Kidney capillary endothelial cell (primary cell): ENCODE data around the gene LIN7C.
A peak's percentile ranks its signal among the peaks of the same experiment; 100 is the strongest.

Source experiments
- DNase-seq: peaks from one replicate; pipeline ENCODE4 v3.0.0-alpha.2; 2018; ENCODE audit warnings: low spot score

The LIN7C gene

DNA sequence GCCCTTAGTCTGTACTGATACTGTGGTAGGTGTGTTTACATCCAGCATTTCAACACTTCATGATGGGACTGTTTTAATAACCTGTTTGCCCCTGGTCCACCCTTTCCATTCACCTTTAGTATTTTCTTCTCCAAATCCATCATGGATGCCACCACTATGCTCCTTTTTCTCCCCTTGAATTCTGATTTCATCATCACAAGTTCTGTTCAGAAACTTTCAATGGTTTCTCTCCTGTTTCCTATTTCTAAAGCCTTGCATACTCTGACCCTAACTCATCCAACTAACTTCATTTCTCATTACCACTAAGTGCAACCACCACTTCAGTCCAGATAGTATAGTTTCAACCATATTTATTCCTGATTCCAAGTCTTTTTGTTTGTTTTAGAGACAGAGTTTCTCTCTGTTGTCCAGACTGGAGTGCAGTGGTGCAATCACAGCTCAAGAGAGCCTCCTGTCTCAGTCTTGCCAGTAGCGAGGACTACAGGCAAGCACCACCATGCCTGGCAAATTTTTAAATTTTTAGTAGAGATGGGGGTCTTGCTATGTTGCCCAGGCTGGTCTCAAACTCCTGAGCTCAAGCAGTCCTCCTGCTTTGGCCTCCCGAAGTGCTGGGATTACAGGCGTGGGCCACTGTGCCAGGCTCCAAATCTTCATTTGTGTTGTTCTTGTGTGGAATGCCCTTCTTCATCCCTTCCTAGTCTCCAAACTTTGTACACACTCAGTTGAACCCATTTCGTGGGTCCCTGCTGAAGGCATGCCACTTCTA, 1.2 kb upstream of the LIN7C start:
- DNase-seq = no peak

DNA sequence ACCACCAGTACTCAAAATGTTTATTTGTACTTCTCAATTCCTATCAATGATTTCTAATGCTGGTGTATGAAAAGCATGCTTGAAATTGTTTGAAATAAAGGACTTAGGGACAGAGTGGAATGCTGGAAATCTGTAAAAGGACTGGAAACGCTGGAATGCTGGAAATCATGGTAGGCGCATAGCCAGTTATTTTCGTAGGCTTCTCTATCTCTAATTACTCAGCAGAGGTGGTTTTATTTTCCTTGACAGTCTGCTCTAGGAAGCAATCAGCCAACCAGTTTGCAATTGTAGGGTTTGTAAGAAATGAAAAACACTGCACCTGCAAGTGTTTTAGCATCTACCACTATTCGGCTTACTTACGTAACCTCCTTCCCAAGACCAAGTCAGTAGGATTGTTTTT, 788 bp downstream of the LIN7C start:
- peak; percentile 17 for DNase-seq

DNA sequence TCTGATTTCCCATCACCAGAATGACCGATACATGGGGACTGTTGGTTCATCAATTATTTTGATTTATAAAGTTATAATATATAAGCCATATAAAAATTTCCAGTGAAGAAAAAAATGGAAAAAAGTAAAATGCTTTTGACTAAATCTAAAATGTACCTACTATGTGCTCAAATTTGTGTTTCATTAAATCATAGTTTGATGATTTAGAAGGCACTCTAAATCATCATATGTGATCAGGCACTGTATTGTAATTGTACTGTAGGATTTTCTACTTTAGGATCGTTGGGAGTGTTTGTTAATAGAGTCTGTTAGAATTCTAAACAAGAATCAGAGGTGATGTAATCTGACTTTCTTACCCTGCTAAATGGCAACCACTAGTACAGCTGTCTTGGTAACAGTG, 2.4 kb downstream of the LIN7C start:
- DNase-seq = no peak

DNA sequence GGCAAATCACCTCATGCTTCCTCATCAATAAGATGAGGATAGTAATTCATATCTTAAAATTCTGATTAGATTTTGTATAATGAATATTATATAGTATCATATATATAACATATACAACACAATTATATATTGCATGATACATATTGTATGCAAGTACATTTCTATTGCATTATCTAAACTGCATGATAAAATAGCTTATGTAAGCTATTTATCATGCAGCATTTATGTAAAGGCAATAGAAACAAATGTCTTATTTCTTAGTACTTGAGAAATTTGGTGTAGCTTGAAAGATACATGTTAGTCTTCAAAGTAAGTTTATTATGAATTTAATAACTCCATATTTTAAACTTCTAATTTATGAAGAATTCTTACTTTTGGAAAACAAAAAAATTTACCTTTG, 5.5 kb downstream of the LIN7C start:
- no peak for DNase-seq

DNA sequence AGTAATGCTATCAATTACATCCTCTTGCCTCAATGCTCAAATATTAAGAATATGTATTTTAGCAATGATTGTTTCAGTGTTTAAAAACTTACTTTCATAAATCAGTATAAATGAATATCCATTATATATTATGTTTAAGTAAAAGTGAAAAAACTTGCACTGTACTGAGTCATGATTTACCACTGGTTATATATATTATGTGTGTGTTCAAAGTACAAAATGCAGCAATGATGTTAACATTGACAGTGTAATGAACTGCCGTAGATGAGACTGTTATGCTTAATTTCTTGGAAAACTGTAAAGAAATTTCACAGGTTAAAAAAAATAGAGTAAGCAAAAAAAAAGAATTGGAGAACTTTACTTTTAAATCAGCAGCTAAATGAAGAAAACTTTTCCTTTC, 8.7 kb downstream of the LIN7C start:
- no peak for DNase-seq

DNA sequence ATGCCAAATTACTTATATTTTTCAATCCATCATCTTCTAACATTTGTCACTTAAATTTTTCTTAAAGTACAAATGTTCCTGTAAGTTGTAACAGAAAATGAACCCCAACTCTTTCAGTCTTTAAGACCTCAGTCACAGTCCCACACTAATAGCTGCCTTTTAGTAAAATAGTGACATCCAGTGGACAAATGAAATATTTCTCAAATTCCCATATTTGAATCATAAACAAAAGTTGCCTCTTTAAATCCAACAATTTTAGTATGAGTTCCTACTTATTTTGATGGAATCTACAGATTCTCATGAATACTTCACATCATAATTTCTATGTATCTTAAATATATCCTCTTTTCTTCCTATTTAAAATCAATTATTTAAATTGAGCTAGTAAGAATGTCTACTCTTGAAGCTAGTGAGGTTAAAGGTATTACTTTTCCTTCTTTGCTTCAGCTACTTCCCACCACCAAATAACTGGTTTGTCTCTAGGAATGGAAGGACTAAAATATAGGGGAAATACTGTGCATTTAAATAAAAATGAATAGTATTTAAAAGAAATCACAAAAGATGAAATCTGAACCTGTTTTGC, 9.2 kb downstream of the LIN7C start:
- peak; percentile 44 for DNase-seq

DNA sequence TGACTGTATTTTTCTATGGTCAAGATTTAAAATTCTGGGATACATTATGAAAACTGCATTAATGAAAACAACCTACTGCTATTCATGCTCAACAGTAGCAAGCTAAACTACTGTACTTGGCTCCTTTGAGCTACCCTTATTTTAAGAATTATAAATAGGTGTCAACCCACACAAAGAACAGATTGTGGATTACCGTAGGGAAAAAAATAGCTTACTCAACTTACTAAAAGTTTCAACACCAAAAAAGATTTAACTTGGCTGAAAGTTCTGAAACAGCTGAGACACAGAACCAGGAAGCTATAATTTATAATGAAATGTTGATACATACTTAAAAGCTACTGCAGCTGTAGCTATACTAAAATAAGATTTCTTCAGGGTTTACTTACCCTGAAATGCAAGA, 10.1 kb downstream of the LIN7C start:
- DNase-seq = no peak

DNA sequence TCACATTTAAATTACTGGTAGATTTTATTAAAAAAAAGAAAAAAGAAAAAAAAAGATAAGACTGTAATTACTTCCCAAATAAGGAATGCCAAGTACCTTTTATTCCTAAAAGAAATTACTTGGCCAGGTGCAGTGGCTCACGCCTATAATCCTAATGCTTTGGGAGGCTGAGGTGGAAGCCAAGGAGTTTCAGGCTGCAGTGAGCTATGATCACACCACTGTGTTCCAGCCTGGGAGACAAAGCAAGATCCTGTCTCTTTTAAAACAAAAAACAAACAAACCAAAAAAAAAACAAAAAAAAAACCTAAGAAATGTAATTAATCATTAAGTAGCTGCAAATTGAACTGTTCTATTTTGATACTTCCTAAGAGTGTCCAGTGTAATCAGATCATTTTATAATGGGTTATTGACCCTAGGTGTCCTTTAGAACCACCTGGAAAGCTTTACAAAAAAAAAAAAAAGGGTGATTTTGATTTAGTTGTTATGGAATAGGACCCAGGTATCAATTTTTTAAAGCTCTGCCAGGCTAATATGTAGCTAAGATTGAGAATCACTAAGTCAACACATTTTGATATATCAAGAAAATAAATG, 10.8 kb downstream of the LIN7C start:
- DNase-seq = no peak

DNA sequence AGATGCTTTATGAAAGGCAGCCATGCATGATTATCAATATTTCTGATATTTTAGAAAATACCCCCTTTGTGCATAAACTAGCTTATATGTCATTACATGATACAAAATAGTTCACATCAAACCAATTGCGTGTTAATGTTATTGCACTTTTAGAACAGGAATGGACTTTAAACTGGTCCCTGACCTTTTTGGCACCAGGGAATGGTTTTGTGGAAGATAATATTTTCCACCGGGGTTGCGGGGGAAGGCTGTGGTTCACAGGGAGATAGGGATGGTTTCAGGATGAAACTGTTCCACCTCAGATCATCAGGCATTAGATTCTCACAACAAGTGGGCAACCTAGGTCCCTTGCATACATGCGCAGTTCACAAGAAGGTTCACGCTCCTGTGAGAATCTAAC, 17.5 kb downstream of the LIN7C start:
- DNase-seq = no peak

DNA sequence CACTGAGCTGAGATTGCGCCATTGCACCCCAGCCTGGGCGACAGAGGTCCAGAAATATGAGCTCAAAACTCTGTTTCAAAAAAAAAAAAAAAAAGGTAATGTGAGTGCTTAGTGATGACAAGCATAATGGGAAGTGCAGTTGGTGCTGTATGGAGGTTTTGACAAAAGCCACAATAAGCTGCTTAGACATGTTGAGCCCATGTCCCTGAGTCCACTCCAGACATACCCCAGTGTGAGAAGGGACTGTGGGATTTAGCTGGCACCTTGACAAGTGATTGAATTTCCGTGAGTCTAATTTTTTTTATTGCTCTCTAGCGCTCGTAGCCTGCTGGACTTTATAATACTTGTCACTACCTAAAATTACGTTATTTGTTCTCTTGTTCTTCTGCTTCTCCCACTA, 18.9 kb downstream of the LIN7C start:
- DNase-seq = no peak

DNA sequence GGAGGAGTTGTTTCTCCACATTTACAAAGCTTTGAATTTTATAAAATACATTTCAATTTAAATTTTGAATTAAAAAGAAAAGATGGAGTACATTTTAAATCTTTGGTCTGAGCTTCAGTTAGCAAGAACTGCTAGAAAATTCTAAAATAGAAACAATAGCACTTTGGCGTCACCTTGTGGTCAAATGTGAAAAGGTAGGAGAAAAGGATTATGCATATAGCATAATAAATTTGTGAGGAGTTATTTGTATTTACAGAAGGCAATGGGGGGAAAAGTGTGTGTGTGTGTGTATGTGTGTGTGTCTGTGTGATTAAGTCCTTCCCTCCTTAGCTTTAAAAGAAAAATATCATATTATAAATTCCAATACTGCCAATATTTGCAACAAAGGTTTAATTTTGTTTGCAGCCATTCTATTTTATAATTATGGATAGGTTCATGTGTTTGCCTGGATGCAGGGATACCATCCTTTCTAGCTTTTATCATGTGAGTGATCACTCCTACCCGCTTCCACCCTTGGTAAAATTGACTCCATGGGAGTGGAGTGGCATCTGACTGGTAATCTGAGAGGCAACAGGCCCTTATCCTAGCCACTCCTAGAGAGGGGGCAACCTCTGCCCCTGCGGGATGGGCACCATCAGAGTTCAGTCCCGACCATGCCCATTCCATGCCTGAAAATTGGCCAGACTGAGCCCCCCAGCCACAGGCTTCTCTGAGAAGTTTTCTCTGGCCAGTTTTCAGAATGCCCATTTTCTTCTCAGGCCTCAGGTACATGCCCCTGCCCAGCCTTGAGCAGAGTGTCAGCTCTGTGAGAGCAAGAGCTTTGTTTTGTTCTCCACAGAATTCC, 20.4 kb downstream of the LIN7C start:
- DNase-seq = peak; percentile 70

DNA sequence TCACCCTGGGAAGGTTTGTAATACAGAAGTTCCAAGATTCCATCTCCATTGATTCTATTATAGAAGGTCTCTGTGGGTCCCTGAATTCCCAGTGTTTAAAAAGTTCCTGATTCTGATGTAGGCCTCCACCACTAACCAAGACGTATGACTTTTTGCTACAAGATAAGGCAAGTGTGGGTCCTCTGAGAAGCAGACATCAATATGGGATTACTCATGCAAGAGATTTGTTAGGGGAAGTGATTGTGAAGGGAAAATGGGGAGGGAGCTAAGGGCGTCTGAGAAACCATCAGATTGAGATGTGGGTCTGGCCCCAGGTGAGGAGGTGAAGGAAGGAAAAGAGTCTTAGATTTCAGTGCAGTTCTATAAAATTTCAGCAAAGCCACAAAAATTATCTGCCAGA, 23.8 kb downstream of the LIN7C start:
- no peak for DNase-seq

DNA sequence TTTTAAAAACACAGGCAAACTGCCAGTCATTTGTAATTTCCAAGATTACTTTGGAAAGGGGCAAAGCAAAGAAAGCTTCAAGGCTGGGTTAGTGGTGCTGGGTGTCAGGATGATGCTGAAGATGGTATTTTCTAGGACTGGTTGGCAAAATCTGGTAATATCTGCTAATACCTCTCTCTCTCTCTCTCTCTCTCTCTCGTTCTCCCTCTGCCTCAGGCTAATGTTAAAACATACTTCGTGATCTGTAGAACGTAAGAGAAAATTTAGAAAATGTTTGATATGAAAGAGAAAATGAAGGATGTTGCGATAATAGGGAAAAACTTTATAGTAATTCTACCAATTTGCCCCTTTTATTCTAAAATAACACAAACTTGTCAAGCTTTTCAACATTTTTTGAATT, 24.6 kb downstream of the LIN7C start:
- no peak for DNase-seq

DNA sequence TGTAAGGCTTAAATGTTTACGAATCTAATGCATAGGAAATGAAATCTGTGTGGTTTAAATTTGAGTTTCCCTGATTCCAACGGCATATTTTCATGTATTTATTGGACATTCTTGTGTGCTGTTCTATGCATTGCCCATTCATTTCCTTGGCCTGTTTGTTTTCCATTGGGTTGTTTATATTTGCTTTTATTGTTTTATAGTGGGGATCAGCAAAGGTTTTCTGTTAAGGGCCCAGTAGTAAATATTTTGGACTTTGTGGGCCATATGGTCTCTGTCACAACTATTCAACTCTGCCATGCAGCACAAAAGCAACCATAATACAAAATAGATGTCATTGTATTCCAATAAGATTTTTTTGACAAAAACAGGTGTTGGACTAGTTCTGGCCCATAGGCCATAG, 28.7 kb downstream of the LIN7C start:
- no peak for DNase-seq

DNA sequence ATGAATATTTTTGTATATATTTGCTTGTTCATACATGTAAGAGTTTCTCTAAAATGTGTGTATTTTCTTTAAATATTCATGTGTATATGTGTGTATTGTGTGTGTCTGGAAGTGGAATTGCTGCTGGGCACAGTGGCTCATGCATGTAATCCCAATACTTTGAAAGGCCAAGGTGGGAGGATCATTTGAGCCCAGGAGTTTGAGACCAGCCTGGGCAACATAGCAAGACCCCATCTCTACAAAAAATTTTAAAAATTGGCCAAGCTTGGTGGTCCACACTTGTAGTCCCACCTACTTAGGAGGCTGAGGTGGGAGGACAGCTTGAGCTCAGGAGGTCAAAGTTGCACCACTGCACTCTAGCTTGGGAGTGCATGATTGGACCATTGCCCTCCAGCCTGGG, 29.3 kb downstream of the LIN7C start:
- DNase-seq = no peak

DNA sequence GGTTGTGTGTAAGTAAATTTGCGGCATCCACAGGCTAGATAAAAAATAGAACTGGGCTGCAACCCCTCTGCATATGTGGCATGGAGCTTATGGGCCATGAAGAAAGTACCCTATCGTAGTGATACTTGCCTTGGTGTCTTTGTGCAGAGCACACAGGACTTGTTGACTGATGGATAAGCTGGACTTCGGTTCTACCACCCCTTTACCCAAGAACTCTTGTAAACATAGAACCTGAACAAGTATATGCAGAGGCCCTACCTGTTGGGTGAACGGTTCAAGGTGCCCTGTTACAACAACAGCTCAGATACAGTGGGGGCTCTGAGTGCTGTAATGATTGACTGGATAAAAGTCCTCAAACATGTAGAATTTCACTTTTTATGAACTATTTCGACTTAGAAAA, 30.9 kb downstream of the LIN7C start:
- no peak for DNase-seq

DNA sequence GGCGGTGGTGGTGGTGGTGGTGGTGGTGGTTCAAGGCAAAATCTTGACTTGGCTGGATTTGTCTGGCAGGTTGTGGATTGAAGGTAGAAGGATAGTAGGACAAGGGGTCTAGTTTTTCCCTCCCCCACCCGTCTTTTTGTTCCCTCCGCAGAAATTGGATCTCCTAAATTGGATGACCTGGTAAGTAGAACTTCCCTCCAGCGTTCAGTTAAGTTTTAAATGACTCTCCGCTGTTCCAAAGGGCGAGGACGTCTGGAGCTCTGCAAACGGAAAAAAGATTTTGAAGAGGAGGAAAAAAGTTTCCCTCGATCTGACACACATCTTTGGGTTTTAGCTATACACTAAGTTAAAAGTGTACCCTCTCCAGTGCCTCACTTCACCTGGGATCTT, 33.6 kb downstream of the LIN7C start:
- DNase-seq = no peak

DNA sequence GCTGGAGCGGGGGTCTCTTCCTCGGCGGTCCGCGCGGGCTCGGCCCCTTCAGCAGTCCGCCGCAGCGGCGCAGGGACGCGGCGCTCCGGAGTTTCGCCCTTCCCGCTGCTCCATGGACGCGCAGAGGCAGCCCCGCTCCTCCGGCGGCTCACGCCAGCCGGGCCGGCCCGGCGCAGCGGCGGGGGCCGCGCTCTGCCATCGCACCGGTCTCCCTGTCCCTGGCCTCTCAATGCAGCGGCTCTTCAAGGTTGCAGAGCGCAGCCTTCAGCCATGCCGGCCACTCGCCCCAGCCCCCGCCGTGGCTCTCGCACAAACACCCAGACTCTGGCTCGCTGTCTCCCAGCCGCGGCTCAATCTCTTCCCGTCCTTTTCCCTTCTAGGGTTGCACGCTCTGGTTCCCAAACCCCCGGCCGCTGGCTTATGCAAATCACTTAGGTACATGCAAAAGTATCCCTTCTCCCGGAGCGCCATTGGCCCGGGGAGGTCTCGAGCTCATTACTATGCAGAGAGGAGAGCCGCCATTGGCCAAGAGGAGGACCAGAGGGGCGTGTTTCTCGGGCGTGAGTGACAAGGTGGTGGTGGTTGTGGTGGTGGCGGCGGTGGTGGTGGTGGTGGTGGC, 34.1 kb downstream of the LIN7C start, which contains the start of gene LGR4:
Gene LGR4, minus strand, starts transcription at position 393 of the 619 bp plus-strand sequence. CDS start 488 bp downstream, outside the sequence.
- peak; percentile 75 for DNase-seq

DNA sequence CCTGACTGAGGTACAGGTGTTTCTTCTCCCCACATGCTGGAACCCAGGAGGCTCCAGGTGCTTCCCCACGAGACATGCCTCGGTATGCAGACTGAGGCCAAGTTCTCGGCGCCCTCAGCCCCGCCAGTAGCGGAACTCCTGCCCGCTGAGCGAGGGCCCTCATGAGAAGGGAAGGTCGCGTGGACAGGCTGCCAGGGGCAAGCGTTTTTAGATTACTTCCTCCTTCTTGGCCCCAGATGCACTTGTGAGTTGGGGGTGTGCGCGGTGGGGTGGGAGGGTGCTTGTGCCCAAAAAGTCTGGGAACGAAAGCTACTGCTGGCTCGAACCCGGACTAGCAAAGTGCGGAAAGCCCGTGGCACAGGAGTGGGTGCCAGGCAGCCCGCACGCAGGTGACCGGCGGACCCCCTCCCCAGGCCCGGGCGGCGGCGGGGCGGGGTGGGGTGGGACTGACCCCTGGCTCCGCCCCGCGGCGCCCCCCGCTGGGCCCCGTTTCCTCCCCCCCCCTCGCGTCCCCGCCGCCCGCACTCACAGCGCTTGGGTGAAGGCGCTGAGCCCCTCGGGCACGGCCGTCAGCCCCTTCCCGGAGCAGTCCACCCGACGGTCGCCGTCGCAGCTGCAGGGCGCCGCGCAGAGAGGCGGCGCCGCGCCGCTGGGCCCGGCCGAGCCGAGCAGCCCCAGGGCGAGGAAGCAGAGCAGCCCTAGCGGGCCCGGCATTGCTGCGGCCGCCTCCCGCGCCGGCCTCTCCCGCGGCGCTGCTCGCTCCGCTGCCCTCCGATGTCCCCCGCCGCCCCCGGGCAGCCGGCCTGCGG, 34.8 kb downstream of the LIN7C start:
- DNase-seq = no peak

DNA sequence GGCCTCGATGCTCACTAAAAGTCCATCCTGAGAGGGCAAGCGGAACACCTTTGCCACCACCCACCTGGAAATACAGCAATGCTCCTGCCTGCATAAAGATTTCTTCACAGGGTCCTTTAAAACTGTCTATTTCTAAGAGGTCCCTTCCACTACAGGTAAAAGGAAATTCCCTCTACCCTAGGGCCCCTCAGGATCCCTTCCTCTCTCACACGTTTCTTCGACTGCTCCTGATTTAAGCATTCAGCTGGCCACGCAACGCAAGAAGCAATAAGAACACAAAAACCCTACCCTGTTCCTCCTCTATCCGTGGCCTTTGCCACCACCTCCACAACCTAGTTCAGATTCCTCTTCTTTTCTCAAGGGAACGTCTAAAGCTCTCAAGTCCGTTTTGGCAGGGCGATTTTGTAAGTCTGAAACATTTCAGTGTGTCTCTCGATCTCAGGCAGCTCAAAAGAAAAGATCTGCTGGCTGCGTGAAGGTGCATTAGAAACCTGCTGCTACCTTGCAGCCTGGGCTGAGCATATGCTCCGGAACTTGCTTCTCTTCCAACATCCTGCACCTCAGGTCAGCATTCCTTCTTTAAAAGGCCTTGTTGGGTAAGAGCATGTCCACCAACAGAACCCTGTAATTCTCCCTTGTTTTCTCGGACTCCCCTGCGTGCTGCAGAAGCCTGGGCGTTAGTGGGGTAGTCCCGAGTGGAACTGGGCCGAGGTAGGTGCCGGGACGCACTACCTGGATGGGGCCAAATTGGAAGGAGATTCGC, 35.6 kb downstream of the LIN7C start:
- DNase-seq = no peak

DNA sequence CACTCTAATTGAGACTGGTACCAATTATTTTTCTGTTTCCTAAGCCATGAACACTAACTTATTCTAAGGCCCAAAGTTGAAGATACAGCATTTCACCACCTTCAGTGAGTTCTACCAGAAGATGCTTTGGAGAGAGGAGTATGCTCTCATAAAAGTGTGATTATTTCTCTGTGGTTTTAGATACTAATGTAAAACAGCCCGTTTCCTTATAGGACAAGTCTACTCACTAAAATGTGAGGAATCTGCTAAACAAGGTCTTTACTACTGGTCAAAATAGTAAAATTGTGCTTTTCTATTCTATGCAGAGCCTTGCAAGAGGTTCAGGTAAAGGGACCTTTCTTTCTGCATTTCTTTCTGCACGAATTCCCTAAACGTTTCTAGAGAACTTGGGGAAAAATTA, 36.4 kb downstream of the LIN7C start:
- no peak for DNase-seq
